Measurements from ENCODE around the gene C11orf91.

- TF ChIP-seq POLR2A (IDR thresholded peaks at IDR 0.05) (no peak), CTCF (IDR thresholded peaks at IDR 0.05) (peak; percentile 30 to 57 (median 50)), POLR2AphosphoS5 (IDR thresholded peaks at IDR 0.05; ENCODE audit: insufficient read depth in 1 of 2, low read depth in 1 of 2) (no peak)
These were observed 12.7 kb downstream of the C11orf91 start for GRCh38 chr11:33687733-33688479.

Data from vagina (tissue), 2 donors.